ENCODE results near the gene KCNK10. TPM values are rescaled to one million over a fixed set of nuclear protein-coding genes. Genes with fewer than 3 reads are reported as not detected.

Gene KCNK10
- total RNA-seq, 4 donors from 2014 or later: 0.04 to 0.08 TPM; not detected in 2

DNA sequence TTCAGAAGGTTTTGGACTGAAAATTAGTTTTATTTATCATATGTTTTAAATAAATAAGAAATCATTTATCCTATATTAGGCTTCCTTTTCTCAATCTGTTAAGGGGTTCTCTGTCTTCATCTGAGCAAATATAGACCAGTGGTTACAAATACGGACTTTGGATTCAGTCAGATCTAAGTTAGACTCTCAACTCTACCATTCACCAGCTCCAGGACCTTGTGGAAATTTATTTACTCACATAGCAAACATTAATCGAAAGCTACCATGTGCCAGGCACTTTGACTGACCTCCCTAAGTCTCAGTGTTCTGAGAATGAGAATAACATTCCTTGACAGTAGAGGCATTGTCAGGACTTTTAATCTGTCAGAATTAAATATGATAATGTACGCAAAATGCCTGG is 22.3 kb downstream of the KCNK10 start:
- DNase-seq (ENCODE audit: low spot score in 2 of 2): no peak
- H3K9me3 ChIP-seq: no peaks in the 10 kb centered on the region
- no peaks in the 10 kb centered on the region for H3K27me3 ChIP-seq
- H3K27ac ChIP-seq: no peak overlapping the region
- H3K36me3 ChIP-seq: no peaks in the 10 kb centered on the region
- TF ChIP-seq POLR2AphosphoS5 (IDR thresholded peaks at IDR 0.05) (no peak), EP300 (IDR thresholded peaks at IDR 0.05) (no peak), POLR2A (IDR thresholded peaks at IDR 0.05) (no peak), CTCF (IDR thresholded peaks at IDR 0.05) (no peak)
- H3K4me3 ChIP-seq: no peak overlapping the region
- WGBS: 82% methylated on average over 3 of the region's 3 CpGs
- no peaks in the 10 kb centered on the region for H3K4me1 ChIP-seq

DNA sequence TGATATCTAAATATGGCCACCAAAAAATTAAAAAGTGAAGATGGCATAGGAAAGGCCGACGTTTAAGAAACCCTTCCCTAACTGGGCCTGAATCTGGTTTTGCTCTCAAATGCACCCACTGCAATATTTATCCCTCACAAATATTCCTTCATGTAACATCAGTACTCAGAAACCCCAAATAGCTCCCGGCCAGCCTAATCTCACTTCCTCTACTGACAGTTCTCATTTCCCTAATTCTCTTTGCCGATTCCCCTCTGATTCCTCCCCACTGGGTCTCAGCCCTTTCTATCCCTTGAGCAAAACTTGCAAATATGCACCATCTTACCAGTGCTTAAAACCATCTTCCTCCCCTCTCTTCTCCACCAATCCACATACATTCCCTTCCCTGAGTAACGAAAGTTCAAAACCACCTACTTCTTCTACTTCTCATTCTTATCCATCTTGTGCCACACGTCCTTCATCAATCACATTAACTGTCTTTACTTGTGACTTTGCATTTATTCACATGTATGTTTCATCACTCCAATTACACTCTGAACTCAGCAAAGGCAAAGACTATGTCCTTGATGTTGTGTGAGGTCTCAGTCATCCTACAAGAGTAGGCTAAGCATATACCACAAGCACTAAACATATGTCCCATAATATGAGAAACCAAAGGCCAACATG is 23.1 kb downstream of the KCNK10 start:
- DNase-seq (ENCODE audit: low spot score in 2 of 2): no peak
- 65% methylated on average over 6 of the region's 6 CpGs for WGBS
- H3K27me3 ChIP-seq: no peaks in the 10 kb centered on the region
- H3K4me3 ChIP-seq: no peak overlapping the region
- H3K4me1 ChIP-seq: no peaks in the 10 kb centered on the region
- no peak overlapping the region for H3K27ac ChIP-seq
- no peaks in the 10 kb centered on the region for H3K36me3 ChIP-seq
- no peaks in the 10 kb centered on the region for H3K9me3 ChIP-seq
- no peak for TF ChIP-seq POLR2A (IDR thresholded peaks at IDR 0.05)
- no peak for TF ChIP-seq CTCF (IDR thresholded peaks at IDR 0.05)
- TF ChIP-seq POLR2AphosphoS5 (IDR thresholded peaks at IDR 0.05): no peak
- no peak for TF ChIP-seq EP300 (IDR thresholded peaks at IDR 0.05)

GRCh38 chr14:88297306-88297705 is 25.8 kb downstream of the KCNK10 start:
- no peak overlapping the region for H3K4me3 ChIP-seq
- no peaks in the 10 kb centered on the region for H3K27me3 ChIP-seq
- H3K36me3 ChIP-seq: no peaks in the 10 kb centered on the region
- DNase-seq (ENCODE audit: low spot score in 2 of 2): no peak
- no peak overlapping the region for H3K27ac ChIP-seq
- TF ChIP-seq EP300 (IDR thresholded peaks at IDR 0.05): no peak
- no peak for TF ChIP-seq POLR2AphosphoS5 (IDR thresholded peaks at IDR 0.05)
- no peak for TF ChIP-seq POLR2A (IDR thresholded peaks at IDR 0.05)
- no peak for TF ChIP-seq CTCF (IDR thresholded peaks at IDR 0.05)
- H3K4me1 ChIP-seq: no peaks in the 10 kb centered on the region
- WGBS: 23% methylated on average over 5 of the region's 5 CpGs
- no peaks in the 10 kb centered on the region for H3K9me3 ChIP-seq

- H3K27ac ChIP-seq: no peak overlapping the region
- H3K9me3 ChIP-seq: no peaks in the 10 kb centered on the region
- no peaks in the 10 kb centered on the region for H3K4me1 ChIP-seq
- TF ChIP-seq CTCF (IDR thresholded peaks at IDR 0.05) (no peak), POLR2A (IDR thresholded peaks at IDR 0.05) (no peak), EP300 (IDR thresholded peaks at IDR 0.05) (no peak)
- DNase-seq (ENCODE audit: low spot score in 2 of 2): no peak
- H3K27me3 ChIP-seq: no peaks in the 10 kb centered on the region
- no peaks in the 10 kb centered on the region for H3K36me3 ChIP-seq
- 87% methylated on average over 4 of the region's 4 CpGs for WGBS
- H3K4me3 ChIP-seq: no peak overlapping the region
These were observed 26.7 kb downstream of the KCNK10 start for GRCh38 chr14:88296351-88296750.

- H3K27ac ChIP-seq: no peak overlapping the region
- H3K4me3 ChIP-seq: no peak overlapping the region
- H3K9me3 ChIP-seq: peaks cover 3% of the 10 kb centered on the region
- no peak for DNase-seq (ENCODE audit: low spot score in 2 of 2)
- 76% methylated on average over 3 of the region's 3 CpGs for WGBS
- TF ChIP-seq POLR2AphosphoS5 (IDR thresholded peaks at IDR 0.05) (no peak), CTCF (IDR thresholded peaks at IDR 0.05) (no peak), EP300 (IDR thresholded peaks at IDR 0.05) (no peak), POLR2A (IDR thresholded peaks at IDR 0.05) (no peak)
- H3K27me3 ChIP-seq: no peaks in the 10 kb centered on the region
- no peaks in the 10 kb centered on the region for H3K36me3 ChIP-seq
- H3K4me1 ChIP-seq: no peaks in the 10 kb centered on the region
These were observed 33.1 kb downstream of the KCNK10 start for GRCh38 chr14:88289996-88290395.

Data from suprapubic skin (tissue), 4 donors.